HS-5 (cell line): Measurements from ENCODE around the gene PRAMEF7.
"Not testable (repeated sequence)": the region's sequence is repeated elsewhere in the genome, so short reads cannot be mapped to it uniquely, and the experiment has no call there.

Source experiments
- DNase-seq: peaks from one replicate; pipeline ENCODE4 v3.0.0-alpha.2; 2012; ENCODE audit warnings: low read depth

The PRAMEF7 gene

GRCh38 chr1:12916310-12916709 lies at the start of gene PRAMEF7:
Gene PRAMEF7, plus strand, starts transcription at chr1:12916610. Its CDS starts 1,083 bp downstream, at chr1:12917693.
- not testable (repeated sequence) for DNase-seq

GRCh38 chr1:12878453-12878852 lies 38.0 kb upstream of the PRAMEF7 start:
- DNase-seq, result not testable (repeated sequence)

- not testable (repeated sequence) for DNase-seq
Measured at GRCh38 chr1:12886101-12886500, 30.3 kb upstream of the PRAMEF7 start, which contains the start of gene PRAMEF4. Gene PRAMEF4, minus strand, starts transcription at chr1:12886201. Its CDS starts 2,807 bp downstream, at chr1:12883394.

- not testable (repeated sequence) for DNase-seq
Measured at GRCh38 chr1:12898170-12898569, 18.2 kb upstream of the PRAMEF7 start, which contains the start of gene PRAMEF10. Gene PRAMEF10, minus strand, starts transcription at chr1:12898270. Its CDS starts 2,423 bp downstream, at chr1:12895847.

GRCh38 chr1:12899186-12899585 lies 17.2 kb upstream of the PRAMEF7 start:
- not testable (repeated sequence) for DNase-seq

GRCh38 chr1:12903793-12904572 lies 12.4 kb upstream of the PRAMEF7 start:
- DNase-seq, result not testable (repeated sequence)

- not testable (repeated sequence) for DNase-seq
Measured at GRCh38 chr1:12921749-12922148, 5.3 kb downstream of the PRAMEF7 start.

- DNase-seq, result not testable (repeated sequence)
Measured at GRCh38 chr1:12924368-12924767, 8.0 kb downstream of the PRAMEF7 start.

- not testable (repeated sequence) for DNase-seq
Measured at GRCh38 chr1:12947480-12947879, 31.1 kb downstream of the PRAMEF7 start, which contains the start of gene PRAMEF6. Gene PRAMEF6, minus strand, starts transcription at chr1:12947580. Its CDS starts 5,062 bp downstream, at chr1:12942518.
